ENCODE data around the gene GPR84. TPM values are rescaled to one million over a fixed set of nuclear protein-coding genes. Genes with fewer than 3 reads are reported as not detected.

The GPR84 gene
- total and polyA plus RNA-seq, 2 of the 13 experiments (the other 11 are each of a cell fraction or from before 2014, with no cell fraction given): not detected

DNA sequence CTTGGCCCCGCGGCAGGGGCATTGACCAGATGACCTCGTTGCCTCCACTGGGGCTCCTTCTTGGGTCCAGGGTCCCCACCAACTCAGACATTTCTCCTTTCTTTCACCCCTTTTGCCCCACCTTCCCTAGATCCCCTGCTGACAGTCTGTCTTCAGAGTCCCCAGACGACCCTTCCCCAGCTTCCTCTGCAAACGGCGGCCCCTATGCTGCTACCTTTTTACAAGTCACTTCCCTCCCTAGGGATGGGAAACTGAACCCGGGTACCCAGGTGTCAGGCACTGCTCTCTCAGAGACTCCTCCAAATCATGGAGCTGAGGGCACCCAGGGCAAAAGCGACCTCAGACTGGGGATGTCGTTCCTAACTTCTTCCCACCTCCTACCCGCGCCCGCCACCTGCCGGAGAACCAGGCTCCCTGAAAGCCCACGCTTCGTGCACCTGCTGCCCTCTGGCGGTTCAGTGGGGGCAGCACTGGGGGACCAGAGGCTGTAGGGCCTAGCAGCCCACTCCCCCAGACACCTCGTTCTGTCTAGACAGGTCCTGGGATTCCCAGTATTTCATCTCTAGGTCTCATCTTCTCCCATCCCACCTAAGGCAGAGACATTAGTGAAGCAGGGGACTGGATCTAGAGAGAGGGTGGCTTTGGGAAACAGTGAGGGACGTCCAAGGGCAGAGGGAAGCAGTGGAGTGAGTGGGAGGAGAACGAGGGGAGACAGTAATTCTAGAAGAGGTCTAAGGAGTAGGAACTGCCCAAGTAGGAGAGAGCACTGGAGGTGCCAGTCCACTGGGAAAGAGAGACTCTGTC is 15.3 kb upstream of the GPR84 start (continued):
- TF ChIP-seq RBM22 (optimal IDR thresholded peaks at IDR 0.05; ENCODE audit: low read length): no peak
- TF ChIP-seq MTF1 (CRISPR knock-in tag; IDR thresholded peaks at IDR 0.05): no peak
- no peak for TF ChIP-seq ZNF546 (CRISPR knock-in tag; conservative IDR thresholded peaks at IDR 0.05)
- no peak for TF ChIP-seq E2F2 (CRISPR knock-in tag; IDR thresholded peaks at IDR 0.05; ENCODE audit: borderline replicate concordance)
- TF ChIP-seq GATAD1 (CRISPR knock-in tag; IDR thresholded peaks at IDR 0.05): peak; percentile 38; the same call in 1 of the 2 replicates
- TF ChIP-seq ZNF543 (CRISPR knock-in tag; IDR thresholded peaks at IDR 0.05): no peak
- no peak for TF ChIP-seq RNF2 (conservative IDR thresholded peaks at IDR 0.05; ENCODE audit: low read depth)
- TF ChIP-seq SRSF1 (optimal IDR thresholded peaks at IDR 0.05; ENCODE audit: low read depth, low read length): no peak
- no peak for TF ChIP-seq HOXD1 (CRISPR knock-in tag; IDR thresholded peaks at IDR 0.05)
- no peak for TF ChIP-seq SIN3A (IDR thresholded peaks at IDR 0.05; ENCODE audit: borderline replicate concordance, low read depth, low read length)
- no peak for TF ChIP-seq ZNF703 (CRISPR knock-in tag; IDR thresholded peaks at IDR 0.05; ENCODE audit: borderline replicate concordance)
- no peak for TF ChIP-seq ZNF646 (CRISPR knock-in tag; IDR thresholded peaks at IDR 0.05)
- TF ChIP-seq ZFP62 (CRISPR knock-in tag; IDR thresholded peaks at IDR 0.05): no peak
- no peak for TF ChIP-seq ZNF138 (CRISPR knock-in tag; IDR thresholded peaks at IDR 0.05; ENCODE audit: low read depth)
- TF ChIP-seq GATAD2A (CRISPR knock-in tag; IDR thresholded peaks at IDR 0.05): peak; percentile 65
- TF ChIP-seq ESRRA (CRISPR knock-in tag; IDR thresholded peaks at IDR 0.05; ENCODE audit: low read depth): no peak
- TF ChIP-seq ARNT2 (CRISPR knock-in tag; IDR thresholded peaks at IDR 0.05; ENCODE audit: low read depth): no peak
- peak; percentile 36; the same call in 1 of the 2 replicates for TF ChIP-seq ZNF792 (CRISPR knock-in tag; IDR thresholded peaks at IDR 0.05)
- no peak for TF ChIP-seq SIN3B (IDR thresholded peaks at IDR 0.05; ENCODE audit: low read length)
- TF ChIP-seq MXI1 (IDR thresholded peaks at IDR 0.05; ENCODE audit: borderline replicate concordance, low read depth, low read length): 0 out of 3 replicates have a peak, but pooled peaks have one; percentile 21
- TF ChIP-seq, protein P1, sequence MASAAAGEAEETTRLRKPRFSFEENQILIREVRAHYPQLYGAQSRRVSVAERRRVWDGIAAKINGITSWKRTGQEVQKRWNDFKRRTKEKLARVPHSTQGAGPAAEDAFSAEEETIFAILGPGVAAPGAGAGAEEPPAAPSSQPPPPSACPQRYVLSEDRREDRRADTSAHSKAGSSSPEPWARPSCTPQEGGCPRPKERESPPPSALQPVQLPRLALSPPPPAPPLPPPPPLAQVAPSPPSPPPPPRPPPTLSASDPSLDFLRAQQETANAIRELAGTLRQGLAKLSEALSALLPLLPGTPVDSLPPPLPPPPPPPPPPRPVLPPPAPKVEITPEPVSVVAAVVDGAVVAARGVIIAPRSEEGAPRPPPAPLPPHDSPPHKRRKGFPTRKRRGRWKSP (CRISPR knock-in tag; IDR thresholded peaks at IDR 0.05): no peak
- 0 out of 2 replicates have a peak, but pooled peaks have one; percentile 12 for TF ChIP-seq BORCS8-MEF2B (CRISPR knock-in tag; IDR thresholded peaks at IDR 0.05)
- no peak for TF ChIP-seq ZFAT (CRISPR knock-in tag; conservative IDR thresholded peaks at IDR 0.05)
